ENCODE data around the gene DCAF8. TPM values are rescaled to one million over a fixed set of nuclear protein-coding genes. Genes with fewer than 3 reads are reported as not detected.

The DCAF8 gene
- total RNA-seq, 1 donor from 2014 or later, result 172 TPM

- no peak for ATAC-seq (ENCODE audit: low read depth)
- no peaks in the 10 kb centered on the region for H3K9me3 Mint-ChIP-seq
- peaks cover 18% of the 10 kb centered on the region for H3K36me3 Mint-ChIP-seq (ENCODE audit: low read depth)
- H3K27me3 Mint-ChIP-seq, result no peaks in the 10 kb centered on the region
- no peak overlapping the region for H3K4me3 Mint-ChIP-seq
- no peak overlapping the region for H3K27ac Mint-ChIP-seq
- POLR2A ChIA-PET, result no interaction called here
- no peak for TF ChIP-seq CTCF (IDR thresholded peaks at IDR 0.05)
- H3K4me1 Mint-ChIP-seq, result peaks cover 31% of the 10 kb centered on the region
- CTCF ChIA-PET, result interaction anchor here (1.7 to 10.0 kb wide), 3 partner anchors 13 to 71 kb away, joined by 4 to 54 read pairs (median 16); no protein-coding TSS in a partner anchor
- intact Hi-C loops (cut with micrococcal nuclease), result loop anchor here (10.0 kb wide), 1 partner anchor 340 kb away; the partner anchor contains the start of gene TAGLN2
- DNase-seq, result no peak
Measured at GRCh38 chr1:160264795-160265307, 2.5 kb upstream of the DCAF8 start.

GRCh38 chr1:160261556-160261892 lies 825 bp downstream of the DCAF8 start:
- Mint-ChIP-seq H3K4me1 (peaks cover 49% of the 10 kb centered on the region), H3K36me3 (ENCODE audit: low read depth) (peaks cover 30% of the 10 kb centered on the region), H3K27ac (peak overlapping the region; percentile 98), H3K4me3 (peak overlapping the region; percentile 99), H3K9me3 (no peaks in the 10 kb centered on the region), H3K27me3 (no peaks in the 10 kb centered on the region)
- intact Hi-C loops (cut with micrococcal nuclease), result loop anchor here (1.0 to 10.0 kb wide), 3 partner anchors 57 to 337 kb away; partner anchors contain the start of gene TAGLN2
- CTCF ChIA-PET, result interaction anchor here (1.6 to 10.0 kb wide), 2 partner anchors 9 to 29 kb away, joined by 16 to 54 read pairs; no protein-coding TSS in a partner anchor
- TF ChIP-seq CTCF (IDR thresholded peaks at IDR 0.05), result no peak
- no peak for DNase-seq
- peak; percentile 29 for ATAC-seq (ENCODE audit: low read depth)
- POLR2A ChIA-PET, result interaction anchor here (0.6 to 3.5 kb wide), 11 partner anchors 9 to 1139 kb away, joined by 3 to 46 read pairs (median 7); partner anchors contain the start of genes IGSF8, PEA15 and PEX19

- no peak for DNase-seq
- peaks cover 51% of the 10 kb centered on the region for H3K4me1 Mint-ChIP-seq
Measured at GRCh38 chr1:160260406-160261382, 1.7 kb downstream of the DCAF8 start.

GRCh38 chr1:160258177-160258798 lies 4.1 kb downstream of the DCAF8 start:
- Mint-ChIP-seq H3K4me1 (peaks cover 45% of the 10 kb centered on the region), H3K27ac (no peak overlapping the region), H3K36me3 (ENCODE audit: low read depth) (peaks cover 39% of the 10 kb centered on the region), H3K27me3 (no peaks in the 10 kb centered on the region), H3K4me3 (no peak overlapping the region), H3K9me3 (no peaks in the 10 kb centered on the region)
- no peak for DNase-seq
- no peak for TF ChIP-seq CTCF (IDR thresholded peaks at IDR 0.05)
- intact Hi-C loops (cut with micrococcal nuclease), result no loop called here
- CTCF ChIA-PET, result interaction anchor here (10.0 kb wide), 1 partner anchor 33 kb away, joined by 54 read pairs; no protein-coding TSS in a partner anchor
- ATAC-seq (ENCODE audit: low read depth), result no peak
- POLR2A ChIA-PET, result interaction anchor here (1.1 kb wide), 1 partner anchor 27 kb away, joined by 3 read pairs; the partner anchor contains the start of gene PEX19

More at GRCh38 chr1:160260406-160261382, 1.7 kb downstream of the DCAF8 start:
- Mint-ChIP-seq H3K4me3 (peak overlapping the region; percentile 99), H3K27me3 (no peaks in the 10 kb centered on the region), H3K36me3 (ENCODE audit: low read depth) (peaks cover 31% of the 10 kb centered on the region), H3K9me3 (no peaks in the 10 kb centered on the region), H3K27ac (peak overlapping the region; percentile 98)
- ATAC-seq (ENCODE audit: low read depth), result no peak
- ChIA-PET POLR2A (interaction anchor here (0.6 to 3.5 kb wide), 12 partner anchors 8 to 1139 kb away, joined by 3 to 46 read pairs (median 6); partner anchors contain the start of genes IGSF8, PEA15 and PEX19), CTCF (interaction anchor here (0.7 to 10.0 kb wide), 3 partner anchors 9 to 345 kb away, joined by 3 to 54 read pairs (median 16); no protein-coding TSS in a partner anchor)
- no peak for TF ChIP-seq CTCF (IDR thresholded peaks at IDR 0.05)
- intact Hi-C loops (cut with micrococcal nuclease), result loop anchor here (1.0 to 10.0 kb wide), 3 partner anchors 56 to 336 kb away; partner anchors contain the start of gene TAGLN2
